ENCODE data around the gene RLF. TPM values are rescaled to one million over a fixed set of nuclear protein-coding genes. Genes with fewer than 3 reads are reported as not detected.
A peak's percentile ranks its signal among the peaks of the same experiment; 100 is the strongest.

Gene RLF
- polyA plus RNA-seq, 1 donor (not counting 4 experiments of a cell fraction or from before 2014, with no cell fraction given) = 10.7 TPM

DNA sequence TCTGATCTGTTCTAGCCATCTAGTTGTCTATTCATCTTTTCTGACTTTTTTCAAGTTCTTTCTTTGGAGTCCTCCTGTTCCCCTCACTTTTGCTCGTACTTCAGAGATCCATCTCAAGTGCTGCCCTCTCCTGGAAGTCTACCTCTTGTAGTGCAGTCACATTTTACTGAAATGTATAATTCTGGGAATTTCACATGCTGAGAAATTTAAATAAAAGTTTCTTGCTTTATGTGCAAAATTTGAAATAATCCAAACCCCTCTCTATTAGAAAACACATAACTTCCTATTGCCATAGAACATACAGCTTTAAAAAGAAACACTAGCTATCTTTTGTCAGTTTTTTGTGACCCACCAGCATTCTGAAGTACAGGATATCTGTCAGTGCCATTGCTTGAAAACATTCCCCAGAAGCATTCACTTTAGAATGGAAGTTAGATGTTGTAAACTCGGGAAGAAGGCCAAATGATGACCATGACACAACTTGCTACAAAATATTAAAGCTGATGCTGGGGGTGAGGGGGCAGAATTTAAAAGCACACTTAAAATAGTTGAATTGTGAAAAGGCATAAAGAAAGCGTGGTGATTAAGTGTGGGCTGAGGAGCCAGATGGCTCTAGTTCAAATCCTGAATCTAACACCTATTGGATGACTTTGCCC, 22.0 kb downstream of the RLF start:
- Histone ChIP-seq H3K9me3 (ENCODE audit: control insufficient read depth, low read depth, low read length) (no peaks in the 10 kb centered on the region), H3K27me3 (ENCODE audit: control insufficient read depth, extremely low read depth, insufficient read depth, low read length) (no peaks in the 10 kb centered on the region), H3K36me3 (ENCODE audit: control insufficient read depth in 2 of 2, extremely low read depth in 1 of 2, insufficient read depth in 2 of 2, low read length in 2 of 2) (no peaks in the 10 kb centered on the region), H3K4me2 (ENCODE audit: control insufficient read depth, extremely low read depth, insufficient read depth, low read depth, low read length) (no peak overlapping the region), H3K27ac (ENCODE audit: control insufficient read depth, insufficient read depth, low read length) (no peak overlapping the region), H4K20me1 (ENCODE audit: control insufficient read depth, extremely low read depth, insufficient read depth, low read length) (peaks cover 3% of the 10 kb centered on the region), H3K9me1 (ENCODE audit: control insufficient read depth, extremely low read depth, insufficient read depth, low read length) (no peaks in the 10 kb centered on the region), H3K4me1 (ENCODE audit: control insufficient read depth, extremely low read depth, insufficient read depth, low read length) (peaks cover 9% of the 10 kb centered on the region), H2AFZ (ENCODE audit: control insufficient read depth, low read length) (no peak overlapping the region), H3K79me2 (ENCODE audit: control insufficient read depth, insufficient read depth, low read length) (peaks cover 92% of the 10 kb centered on the region), H3K4me3 (ENCODE audit: control insufficient read depth in 2 of 3, extremely low read depth in 1 of 3, insufficient read depth in 2 of 3, low read depth in 1 of 3, low read length in 3 of 3) (no peak overlapping the region), H3K9ac (ENCODE audit: control insufficient read depth, extremely low read depth, insufficient read depth, low read length) (no peak overlapping the region)
- dilution Hi-C loops (cut with MboI; ENCODE audit: extremely low pct_ligation_motif_present, low sequenced_read_pairs) = no loop called here
- TF ChIP-seq, protein P1, sequence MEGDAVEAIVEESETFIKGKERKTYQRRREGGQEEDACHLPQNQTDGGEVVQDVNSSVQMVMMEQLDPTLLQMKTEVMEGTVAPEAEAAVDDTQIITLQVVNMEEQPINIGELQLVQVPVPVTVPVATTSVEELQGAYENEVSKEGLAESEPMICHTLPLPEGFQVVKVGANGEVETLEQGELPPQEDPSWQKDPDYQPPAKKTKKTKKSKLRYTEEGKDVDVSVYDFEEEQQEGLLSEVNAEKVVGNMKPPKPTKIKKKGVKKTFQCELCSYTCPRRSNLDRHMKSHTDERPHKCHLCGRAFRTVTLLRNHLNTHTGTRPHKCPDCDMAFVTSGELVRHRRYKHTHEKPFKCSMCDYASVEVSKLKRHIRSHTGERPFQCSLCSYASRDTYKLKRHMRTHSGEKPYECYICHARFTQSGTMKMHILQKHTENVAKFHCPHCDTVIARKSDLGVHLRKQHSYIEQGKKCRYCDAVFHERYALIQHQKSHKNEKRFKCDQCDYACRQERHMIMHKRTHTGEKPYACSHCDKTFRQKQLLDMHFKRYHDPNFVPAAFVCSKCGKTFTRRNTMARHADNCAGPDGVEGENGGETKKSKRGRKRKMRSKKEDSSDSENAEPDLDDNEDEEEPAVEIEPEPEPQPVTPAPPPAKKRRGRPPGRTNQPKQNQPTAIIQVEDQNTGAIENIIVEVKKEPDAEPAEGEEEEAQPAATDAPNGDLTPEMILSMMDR (optimal IDR thresholded peaks at IDR 0.05 in 1 of 3, IDR thresholded peaks at IDR 0.05 in 1 of 3, conservative IDR thresholded peaks at IDR 0.05 in 1 of 3; ENCODE audit: extremely low read depth in 1 of 3, insufficient read depth in 2 of 3, low read length in 3 of 3) = peak; percentile 29 to 53 (median 29)
- TF ChIP-seq EZH2 (IDR thresholded peaks at IDR 0.05; ENCODE audit: low read length) = no peak
- DNase-seq (ENCODE audit: low read depth, low spot score) (no peak), FAIRE-seq (peak; percentile 80)

DNA sequence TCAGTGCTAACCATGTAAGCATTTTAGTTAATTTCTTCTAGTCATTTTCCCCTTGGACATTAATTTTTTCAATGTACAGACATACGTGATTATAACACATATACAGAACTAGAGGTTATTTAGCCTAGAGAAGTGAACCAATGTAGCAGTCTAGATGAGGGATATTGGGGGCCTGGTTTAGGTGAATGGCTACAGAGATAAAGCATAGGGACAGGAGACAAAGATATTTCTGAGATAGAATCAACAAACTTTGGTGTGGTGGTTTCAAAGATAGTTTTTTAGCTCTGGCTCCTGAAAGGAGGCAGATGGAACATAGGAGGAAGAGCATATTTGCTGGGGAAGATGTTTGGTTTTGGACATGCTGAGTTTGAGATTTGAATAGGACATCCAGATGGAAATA, 23.0 kb downstream of the RLF start:
- no peak overlapping the region for H3K27ac ChIP-seq (ENCODE audit: control insufficient read depth, insufficient read depth, low read length)
- H3K9ac ChIP-seq (ENCODE audit: control insufficient read depth, extremely low read depth, insufficient read depth, low read length) = no peak overlapping the region
- no peak overlapping the region for H3K4me3 ChIP-seq (ENCODE audit: control insufficient read depth in 2 of 3, extremely low read depth in 1 of 3, insufficient read depth in 2 of 3, low read depth in 1 of 3, low read length in 3 of 3)
- peaks cover 9% of the 10 kb centered on the region for H3K4me1 ChIP-seq (ENCODE audit: control insufficient read depth, extremely low read depth, insufficient read depth, low read length)
- DNase-seq (ENCODE audit: low read depth, low spot score) = no peak
- FAIRE-seq = no peak
- no peaks in the 10 kb centered on the region for H3K27me3 ChIP-seq (ENCODE audit: control insufficient read depth, extremely low read depth, insufficient read depth, low read length)
- dilution Hi-C loops (cut with MboI; ENCODE audit: extremely low pct_ligation_motif_present, low sequenced_read_pairs) = no loop called here
- H2AFZ ChIP-seq (ENCODE audit: control insufficient read depth, low read length) = no peak overlapping the region
- H3K9me3 ChIP-seq (ENCODE audit: control insufficient read depth, low read depth, low read length) = no peaks in the 10 kb centered on the region
- peaks cover 3% of the 10 kb centered on the region for H4K20me1 ChIP-seq (ENCODE audit: control insufficient read depth, extremely low read depth, insufficient read depth, low read length)
- H3K79me2 ChIP-seq (ENCODE audit: control insufficient read depth, insufficient read depth, low read length) = peaks cover 88% of the 10 kb centered on the region
- peaks cover 0 to 2% of the 10 kb centered on the region in 2 experiments for H3K36me3 ChIP-seq (ENCODE audit: control insufficient read depth in 2 of 2, extremely low read depth in 1 of 2, insufficient read depth in 2 of 2, low read length in 2 of 2)
- no peak for TF ChIP-seq EZH2 (IDR thresholded peaks at IDR 0.05; ENCODE audit: low read length)
- TF ChIP-seq, protein P1 (optimal IDR thresholded peaks at IDR 0.05 in 1 of 3, IDR thresholded peaks at IDR 0.05 in 1 of 3, conservative IDR thresholded peaks at IDR 0.05 in 1 of 3; ENCODE audit: extremely low read depth in 1 of 3, insufficient read depth in 2 of 3, low read length in 3 of 3) = no peak
- H3K4me2 ChIP-seq (ENCODE audit: control insufficient read depth, extremely low read depth, insufficient read depth, low read depth, low read length) = no peak overlapping the region
- H3K9me1 ChIP-seq (ENCODE audit: control insufficient read depth, extremely low read depth, insufficient read depth, low read length) = no peaks in the 10 kb centered on the region
